ENCODE data around the gene ZNF407.

GRCh38 chr18:75106746-75107145 is 509.1 kb downstream of the ZNF407 start:
- TF ChIP-seq POLR2A (IDR thresholded peaks at IDR 0.05): no peak
- TF ChIP-seq CTCF (IDR thresholded peaks at IDR 0.05): no peak
